OCI-LY7 (cell line): Measurements from ENCODE around the gene HNF1A.

Experiments used
- EZH2phosphoT487 ChIP-seq: fragments of 200-600 bp; sonication (generic); IDR thresholded peaks from 2 replicates; pipeline ENCODE4 v1.6.1; 2018; ENCODE audit warnings: low read depth, borderline replicate concordance, mild to moderate bottlenecking, mixed run types, antibody characterized with exemption, low read length, moderate library complexity, mixed read lengths
- TF ChIP-seq, protein P1 (sequence below): fragments of 200-600 bp; sonication (generic); conservative IDR thresholded peaks from 2 replicates; pipeline ENCODE4 v1.5.1; 2014; ENCODE audit warnings: mild to moderate bottlenecking, antibody characterized with exemption, low read length, moderate library complexity, mixed read lengths

DNA sequence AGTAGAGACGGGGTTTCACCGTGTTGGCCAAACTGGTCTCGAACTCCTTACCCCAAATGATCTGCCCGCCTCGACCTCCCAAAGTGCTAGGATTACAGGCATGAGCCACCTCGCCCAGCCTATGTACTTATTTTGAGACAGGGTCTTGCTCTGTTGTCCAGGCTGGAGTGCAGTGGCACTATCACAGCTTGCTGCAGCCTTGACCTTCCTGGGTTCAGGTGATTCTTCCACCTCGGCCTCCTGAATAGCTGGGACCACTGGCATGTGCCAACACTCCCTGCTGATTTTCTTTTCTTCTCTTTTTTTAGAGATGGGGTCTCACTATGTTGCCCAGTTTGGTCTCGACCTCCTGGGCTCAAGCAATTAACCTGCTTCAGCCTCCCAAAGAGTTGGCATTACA, 14.0 kb upstream of the HNF1A start:
- TF ChIP-seq EZH2phosphoT487 = no peak
- TF ChIP-seq, protein P1, sequence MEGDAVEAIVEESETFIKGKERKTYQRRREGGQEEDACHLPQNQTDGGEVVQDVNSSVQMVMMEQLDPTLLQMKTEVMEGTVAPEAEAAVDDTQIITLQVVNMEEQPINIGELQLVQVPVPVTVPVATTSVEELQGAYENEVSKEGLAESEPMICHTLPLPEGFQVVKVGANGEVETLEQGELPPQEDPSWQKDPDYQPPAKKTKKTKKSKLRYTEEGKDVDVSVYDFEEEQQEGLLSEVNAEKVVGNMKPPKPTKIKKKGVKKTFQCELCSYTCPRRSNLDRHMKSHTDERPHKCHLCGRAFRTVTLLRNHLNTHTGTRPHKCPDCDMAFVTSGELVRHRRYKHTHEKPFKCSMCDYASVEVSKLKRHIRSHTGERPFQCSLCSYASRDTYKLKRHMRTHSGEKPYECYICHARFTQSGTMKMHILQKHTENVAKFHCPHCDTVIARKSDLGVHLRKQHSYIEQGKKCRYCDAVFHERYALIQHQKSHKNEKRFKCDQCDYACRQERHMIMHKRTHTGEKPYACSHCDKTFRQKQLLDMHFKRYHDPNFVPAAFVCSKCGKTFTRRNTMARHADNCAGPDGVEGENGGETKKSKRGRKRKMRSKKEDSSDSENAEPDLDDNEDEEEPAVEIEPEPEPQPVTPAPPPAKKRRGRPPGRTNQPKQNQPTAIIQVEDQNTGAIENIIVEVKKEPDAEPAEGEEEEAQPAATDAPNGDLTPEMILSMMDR = no peak
